ENCODE results near the gene GRAMD2B. TPM values are rescaled to one million over a fixed set of nuclear protein-coding genes. Genes with fewer than 3 reads are reported as not detected.

GRAMD2B gene
- polyA plus RNA-seq, 1 donor from 2014 or later = not detected

GRCh38 chr5:126454081-126454480 is 30.9 kb downstream of the GRAMD2B start:
- no peaks in the 10 kb centered on the region for H3F3A ChIP-seq (ENCODE audit: insufficient read depth, low read length, poor library complexity, severe bottlenecking)
- no peaks in the 10 kb centered on the region for H3K27me3 ChIP-seq (ENCODE audit: insufficient read depth, low read depth, low read length)
- no peaks in the 10 kb centered on the region for H4K20me1 ChIP-seq (ENCODE audit: insufficient read depth)
- H3K79me2 ChIP-seq (replicated peaks; ENCODE audit: insufficient read depth, low read length) = no peaks in the 10 kb centered on the region
- H3K9me3 ChIP-seq (ENCODE audit: low read length) = no peaks in the 10 kb centered on the region
- no peaks in the 10 kb centered on the region for H3K36me3 ChIP-seq (ENCODE audit: insufficient read depth, low read length)
- H3K4me2 ChIP-seq (ENCODE audit: low read length) = no peak overlapping the region
- no peak overlapping the region for H3K9ac ChIP-seq (ENCODE audit: low read length)
- H3K9me2 ChIP-seq (ENCODE audit: insufficient read depth, low read length) = no peaks in the 10 kb centered on the region
- TF ChIP-seq RAD21 (conservative IDR thresholded peaks at IDR 0.05) (no peak), REST (IDR thresholded peaks at IDR 0.05; ENCODE audit: borderline replicate concordance) (no peak), MXI1 (conservative IDR thresholded peaks at IDR 0.05; ENCODE audit: poor library complexity, severe bottlenecking) (no peak), CTCF (IDR thresholded peaks at IDR 0.05; ENCODE audit: poor library complexity, severe bottlenecking) (no peak), EZH2 (IDR thresholded peaks at IDR 0.05; ENCODE audit: borderline replicate concordance, insufficient read depth, low read length, poor library complexity, severe bottlenecking) (no peak), TAF1 (IDR thresholded peaks at IDR 0.05; ENCODE audit: low read depth) (no peak), POLR2AphosphoS5 (IDR thresholded peaks at IDR 0.05) (no peak), EP300 (conservative IDR thresholded peaks at IDR 0.05; ENCODE audit: poor library complexity, severe bottlenecking) (no peak), SMC3 (conservative IDR thresholded peaks at IDR 0.05; ENCODE audit: poor library complexity) (no peak)
- no peak overlapping the region for H3K4me3 ChIP-seq (ENCODE audit: low read length)
- no peak overlapping the region for H3K27ac ChIP-seq (ENCODE audit: low read length)
- no peak overlapping the region for H2AFZ ChIP-seq (ENCODE audit: low read depth, low read length)

GRCh38 chr5:126454535-126454934 is 31.3 kb downstream of the GRAMD2B start:
- H3K36me3 ChIP-seq (ENCODE audit: insufficient read depth, low read length) = no peaks in the 10 kb centered on the region
- H4K20me1 ChIP-seq (ENCODE audit: insufficient read depth) = no peaks in the 10 kb centered on the region
- H3K79me2 ChIP-seq (replicated peaks; ENCODE audit: insufficient read depth, low read length) = no peaks in the 10 kb centered on the region
- H3K9me2 ChIP-seq (ENCODE audit: insufficient read depth, low read length) = no peaks in the 10 kb centered on the region
- H3K9me3 ChIP-seq (ENCODE audit: low read length) = no peaks in the 10 kb centered on the region
- no peak overlapping the region for H2AFZ ChIP-seq (ENCODE audit: low read depth, low read length)
- H3K27ac ChIP-seq (ENCODE audit: low read length) = no peak overlapping the region
- no peak for TF ChIP-seq RAD21 (conservative IDR thresholded peaks at IDR 0.05)
- TF ChIP-seq EP300 (conservative IDR thresholded peaks at IDR 0.05; ENCODE audit: poor library complexity, severe bottlenecking) = no peak
- no peak for TF ChIP-seq MXI1 (conservative IDR thresholded peaks at IDR 0.05; ENCODE audit: poor library complexity, severe bottlenecking)
- no peak for TF ChIP-seq EZH2 (IDR thresholded peaks at IDR 0.05; ENCODE audit: borderline replicate concordance, insufficient read depth, low read length, poor library complexity, severe bottlenecking)
- TF ChIP-seq CTCF (IDR thresholded peaks at IDR 0.05; ENCODE audit: poor library complexity, severe bottlenecking) = no peak
- no peak for TF ChIP-seq SMC3 (conservative IDR thresholded peaks at IDR 0.05; ENCODE audit: poor library complexity)
- TF ChIP-seq POLR2AphosphoS5 (IDR thresholded peaks at IDR 0.05) = no peak
- no peak for TF ChIP-seq TAF1 (IDR thresholded peaks at IDR 0.05; ENCODE audit: low read depth)
- no peak for TF ChIP-seq REST (IDR thresholded peaks at IDR 0.05; ENCODE audit: borderline replicate concordance)
- no peaks in the 10 kb centered on the region for H3K27me3 ChIP-seq (ENCODE audit: insufficient read depth, low read depth, low read length)
- no peak overlapping the region for H3K4me3 ChIP-seq (ENCODE audit: low read length)
- H3K9ac ChIP-seq (ENCODE audit: low read length) = no peak overlapping the region
- no peaks in the 10 kb centered on the region for H3F3A ChIP-seq (ENCODE audit: insufficient read depth, low read length, poor library complexity, severe bottlenecking)
- H3K4me2 ChIP-seq (ENCODE audit: low read length) = no peak overlapping the region
